ENCODE measurements around the gene PANK4. TPM values are rescaled to one million over a fixed set of nuclear protein-coding genes. Genes with fewer than 3 reads are reported as not detected.

The PANK4 gene
- total and polyA plus RNA-seq, 10 of the 15 experiments (the other 5 are each of a cell fraction or from before 2014, with no cell fraction given), result 0.35 to 38.0 (median 18.6) TPM

DNA sequence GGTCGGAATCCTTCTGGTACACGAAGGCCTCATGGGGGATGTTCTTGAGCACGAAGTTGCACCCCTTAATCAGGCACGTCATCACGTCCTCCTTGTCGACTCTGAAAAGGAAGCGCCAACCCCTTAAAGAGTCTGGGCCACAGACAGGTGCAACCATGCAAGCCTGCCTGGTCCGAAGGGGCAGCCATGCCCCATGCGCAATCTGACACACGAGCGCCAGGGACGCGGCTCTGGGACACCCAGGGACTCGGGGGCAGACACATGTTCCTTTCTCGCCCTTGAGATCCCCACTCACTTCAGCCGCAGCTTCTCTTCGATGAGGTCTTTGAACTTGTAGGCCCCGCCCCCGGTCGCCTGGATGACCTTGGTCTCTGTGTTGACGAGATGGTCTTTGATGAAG lies 5.6 kb downstream of the PANK4 start:
- Histone ChIP-seq H4K20me1 (ENCODE audit: control insufficient read depth, insufficient read depth) (peaks cover 3% of the 10 kb centered on the region; the same call in 1 of the 2 replicates), H3K36me3 (ENCODE audit: control insufficient read depth in 2 of 2, insufficient read depth in 2 of 2, low read length in 1 of 2) (peaks cover 8 to 40% of the 10 kb centered on the region in 2 experiments; a peak in 3 of 4 replicates), H3K9me3 (replicated peaks; ENCODE audit: control insufficient read depth, insufficient read depth, low read length) (no peaks in the 10 kb centered on the region), H3K4me3 (no peak overlapping the region), H3K4me2 (ENCODE audit: control insufficient read depth, insufficient read depth) (no peak overlapping the region), H3K4me1 (ENCODE audit: control insufficient read depth, insufficient read depth, low read length) (peaks cover 11% of the 10 kb centered on the region), H3K9ac (ENCODE audit: control insufficient read depth, insufficient read depth, low read length) (no peak overlapping the region), H3K79me2 (ENCODE audit: control insufficient read depth, insufficient read depth, low read length) (peaks cover 34% of the 10 kb centered on the region), H3K27me3 (replicated peaks in 1 of 2; ENCODE audit: control insufficient read depth in 2 of 2, insufficient read depth in 2 of 2, low read length in 1 of 2) (no peaks in the 10 kb centered on the region), H3K27ac (ENCODE audit: control insufficient read depth, insufficient read depth) (no peak overlapping the region), H2AFZ (ENCODE audit: control insufficient read depth, low read depth, low read length) (no peak overlapping the region)
- 96% methylated on average over 21 of the region's 21 CpGs for WGBS (ENCODE audit: insufficient coverage, insufficient replicate concordance, low lambda C conversion rate, missing lambda C conversion rate)
- ChIA-PET RAD21 (ENCODE audit: unreplicated experiment) (no interaction called here), SMC1A (ENCODE audit: uncharacterized antibody, unreplicated experiment) (no interaction called here), POLR2A (no interaction called here), CTCF (no interaction called here)
- TF ChIP-seq SIN3A (IDR thresholded peaks at IDR 0.05; ENCODE audit: low read depth, low read length) (no peak), PAX5 (IDR thresholded peaks at IDR 0.05; ENCODE audit: borderline replicate concordance, low read depth, low read length) (no peak)
- in situ Hi-C loops (cut with MboI) (loop anchor here (10.0 kb wide), 1 partner anchor 316 kb away; no protein-coding TSS in a partner anchor), intact Hi-C loops (cut with micrococcal nuclease; ENCODE audit: unreplicated experiment) (no loop called here)
- FAIRE-seq (no peak), DNase-seq (ENCODE audit: low read depth, low spot score) (no peak), ATAC-seq (no peak)
- BruUV-seq (replicated peaks), result no TSS peak

DNA sequence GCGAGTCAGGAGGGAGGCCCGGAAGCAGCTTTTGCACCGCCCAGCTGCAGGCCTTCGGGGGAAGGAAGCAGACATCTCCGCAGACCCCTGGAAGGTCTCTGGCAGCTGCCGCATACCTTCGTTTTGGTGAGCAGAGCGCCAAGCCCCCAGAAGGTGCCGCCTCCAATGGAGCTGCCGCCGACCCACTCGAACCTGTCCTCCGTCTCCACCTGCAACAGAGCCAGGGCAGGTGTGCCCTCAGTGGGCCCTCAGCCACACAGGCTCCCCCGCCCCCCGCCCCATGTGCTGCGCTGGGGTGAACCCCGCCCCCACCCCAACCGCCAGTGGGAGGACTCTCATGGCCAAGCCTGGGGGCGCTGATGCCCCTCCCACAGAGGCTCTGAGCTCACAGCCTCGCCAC lies 6.2 kb downstream of the PANK4 start:
- ChIA-PET RAD21 (ENCODE audit: unreplicated experiment) (no interaction called here), CTCF (no interaction called here), SMC1A (ENCODE audit: uncharacterized antibody, unreplicated experiment) (no interaction called here), POLR2A (no interaction called here)
- DNase-seq (ENCODE audit: low read depth, low spot score) (no peak), FAIRE-seq (no peak), ATAC-seq (no peak)
- peaks cover 28% of the 10 kb centered on the region for H3K79me2 ChIP-seq (ENCODE audit: control insufficient read depth, insufficient read depth, low read length)
- no peak overlapping the region for H3K9ac ChIP-seq (ENCODE audit: control insufficient read depth, insufficient read depth, low read length)
- peaks cover 8 to 44% of the 10 kb centered on the region in 2 experiments; a peak in 3 of 4 replicates for H3K36me3 ChIP-seq (ENCODE audit: control insufficient read depth in 2 of 2, insufficient read depth in 2 of 2, low read length in 1 of 2)
- H3K4me1 ChIP-seq (ENCODE audit: control insufficient read depth, insufficient read depth, low read length), result peaks cover 10% of the 10 kb centered on the region
- H3K27me3 ChIP-seq (replicated peaks in 1 of 2; ENCODE audit: control insufficient read depth in 2 of 2, insufficient read depth in 2 of 2, low read length in 1 of 2), result no peaks in the 10 kb centered on the region
- H3K4me2 ChIP-seq (ENCODE audit: control insufficient read depth, insufficient read depth), result no peak overlapping the region
- H4K20me1 ChIP-seq (ENCODE audit: control insufficient read depth, insufficient read depth), result peaks cover 3% of the 10 kb centered on the region; the same call in 1 of the 2 replicates
- BruUV-seq (replicated peaks), result no TSS peak
- H3K4me3 ChIP-seq, result no peak overlapping the region
- intact Hi-C loops (cut with micrococcal nuclease; ENCODE audit: unreplicated experiment) (no loop called here), in situ Hi-C loops (cut with MboI) (loop anchor here (10.0 kb wide), 1 partner anchor 315 kb away; no protein-coding TSS in a partner anchor)
- no peaks in the 10 kb centered on the region for H3K9me3 ChIP-seq (replicated peaks; ENCODE audit: control insufficient read depth, insufficient read depth, low read length)
- TF ChIP-seq CBX5 (IDR thresholded peaks at IDR 0.05; ENCODE audit: low read depth) (no peak), TCF3 (IDR thresholded peaks at IDR 0.05; ENCODE audit: borderline replicate concordance, insufficient read depth, low read depth, low read length) (no peak), RFX5 (IDR thresholded peaks at IDR 0.05; ENCODE audit: low read depth, low read length) (no peak), TARDBP (IDR thresholded peaks at IDR 0.05; ENCODE audit: borderline replicate concordance) (no peak), IKZF2 (IDR thresholded peaks at IDR 0.05) (no peak), CBFB (IDR thresholded peaks at IDR 0.05; ENCODE audit: low read depth) (no peak), NR2C2 (IDR thresholded peaks at IDR 0.05; ENCODE audit: borderline replicate concordance, control insufficient read depth, insufficient read length, low read depth) (no peak), DPF2 (IDR thresholded peaks at IDR 0.05) (no peak), TCF7 (IDR thresholded peaks at IDR 0.05; ENCODE audit: borderline replicate concordance) (no peak), KLF5 (IDR thresholded peaks at IDR 0.05; ENCODE audit: partially characterized antibody) (no peak), RBBP5 (conservative IDR thresholded peaks at IDR 0.05) (no peak), FOS (IDR thresholded peaks at IDR 0.05; ENCODE audit: borderline replicate concordance, extremely low read depth, insufficient read length) (no peak)
- TF ChIP-seq, protein P1, sequence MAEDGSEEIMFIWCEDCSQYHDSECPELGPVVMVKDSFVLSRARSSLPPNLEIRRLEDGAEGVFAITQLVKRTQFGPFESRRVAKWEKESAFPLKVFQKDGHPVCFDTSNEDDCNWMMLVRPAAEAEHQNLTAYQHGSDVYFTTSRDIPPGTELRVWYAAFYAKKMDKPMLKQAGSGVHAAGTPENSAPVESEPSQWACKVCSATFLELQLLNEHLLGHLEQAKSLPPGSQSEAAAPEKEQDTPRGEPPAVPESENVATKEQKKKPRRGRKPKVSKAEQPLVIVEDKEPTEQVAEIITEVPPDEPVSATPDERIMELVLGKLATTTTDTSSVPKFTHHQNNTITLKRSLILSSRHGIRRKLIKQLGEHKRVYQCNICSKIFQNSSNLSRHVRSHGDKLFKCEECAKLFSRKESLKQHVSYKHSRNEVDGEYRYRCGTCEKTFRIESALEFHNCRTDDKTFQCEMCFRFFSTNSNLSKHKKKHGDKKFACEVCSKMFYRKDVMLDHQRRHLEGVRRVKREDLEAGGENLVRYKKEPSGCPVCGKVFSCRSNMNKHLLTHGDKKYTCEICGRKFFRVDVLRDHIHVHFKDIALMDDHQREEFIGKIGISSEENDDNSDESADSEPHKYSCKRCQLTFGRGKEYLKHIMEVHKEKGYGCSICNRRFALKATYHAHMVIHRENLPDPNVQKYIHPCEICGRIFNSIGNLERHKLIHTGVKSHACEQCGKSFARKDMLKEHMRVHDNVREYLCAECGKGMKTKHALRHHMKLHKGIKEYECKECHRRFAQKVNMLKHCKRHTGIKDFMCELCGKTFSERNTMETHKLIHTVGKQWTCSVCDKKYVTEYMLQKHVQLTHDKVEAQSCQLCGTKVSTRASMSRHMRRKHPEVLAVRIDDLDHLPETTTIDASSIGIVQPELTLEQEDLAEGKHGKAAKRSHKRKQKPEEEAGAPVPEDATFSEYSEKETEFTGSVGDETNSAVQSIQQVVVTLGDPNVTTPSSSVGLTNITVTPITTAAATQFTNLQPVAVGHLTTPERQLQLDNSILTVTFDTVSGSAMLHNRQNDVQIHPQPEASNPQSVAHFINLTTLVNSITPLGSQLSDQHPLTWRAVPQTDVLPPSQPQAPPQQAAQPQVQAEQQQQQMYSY (CRISPR knock-in tag; IDR thresholded peaks at IDR 0.05), result no peak
- TF ChIP-seq, protein P2, sequence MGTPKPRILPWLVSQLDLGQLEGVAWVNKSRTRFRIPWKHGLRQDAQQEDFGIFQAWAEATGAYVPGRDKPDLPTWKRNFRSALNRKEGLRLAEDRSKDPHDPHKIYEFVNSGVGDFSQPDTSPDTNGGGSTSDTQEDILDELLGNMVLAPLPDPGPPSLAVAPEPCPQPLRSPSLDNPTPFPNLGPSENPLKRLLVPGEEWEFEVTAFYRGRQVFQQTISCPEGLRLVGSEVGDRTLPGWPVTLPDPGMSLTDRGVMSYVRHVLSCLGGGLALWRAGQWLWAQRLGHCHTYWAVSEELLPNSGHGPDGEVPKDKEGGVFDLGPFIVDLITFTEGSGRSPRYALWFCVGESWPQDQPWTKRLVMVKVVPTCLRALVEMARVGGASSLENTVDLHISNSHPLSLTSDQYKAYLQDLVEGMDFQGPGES (IDR thresholded peaks at IDR 0.05), result no peak
- no peak overlapping the region for H2AFZ ChIP-seq (ENCODE audit: control insufficient read depth, low read depth, low read length)
- 96% methylated on average over 19 of the region's 20 CpGs for WGBS (ENCODE audit: insufficient coverage, insufficient replicate concordance, low lambda C conversion rate, missing lambda C conversion rate)
- no peak overlapping the region for H3K27ac ChIP-seq (ENCODE audit: control insufficient read depth, insufficient read depth)

All from GM12878 (cell line).